Astrocyte (in vitro differentiated cells and primary cell): ENCODE data around the gene CCDC93. TPM values are rescaled to one million over a fixed set of nuclear protein-coding genes. Genes with fewer than 3 reads are reported as not detected.

Source experiments
- DNase-seq: peaks from one replicate; pipeline ENCODE4 v3.0.0-alpha.2; 2010; ENCODE audit warnings: low read depth
- FAIRE-seq: peaks from 2 replicates; lab custom pipeline; 2011; peaks lifted over from hg19 to GRCh38; lab: Jason Lieb, UNC
- H2AFZ ChIP-seq: 2 replicates; pipeline ENCODE4 v1.6.0; 2012; ENCODE audit warnings: low read depth, low read length, inconsistent platforms
- H3K27ac ChIP-seq: 2 replicates; pipeline ENCODE4 v1.5.1; 2011; ENCODE audit warnings: low read depth, low read length, inconsistent platforms
- H3K27me3 ChIP-seq: 2 replicates; pipeline ENCODE4 v1.6.0; 2011; ENCODE audit warnings: low read length, inconsistent platforms; ENCODE audit not compliant: insufficient read depth
- H3K36me3 ChIP-seq: 2 replicates; pipeline ENCODE4 v1.5.1; 2011; ENCODE audit warnings: low read length, inconsistent platforms; ENCODE audit not compliant: insufficient read depth
- H3K4me1 ChIP-seq: 2 replicates; pipeline ENCODE4 v1.5.1; 2011; ENCODE audit warnings: low read length, inconsistent platforms; ENCODE audit not compliant: insufficient read depth
- H3K4me2 ChIP-seq: 2 replicates; pipeline ENCODE4 v1.6.0; 2012; ENCODE audit warnings: low read length, inconsistent platforms
- H3K4me3 ChIP-seq: 2 replicates; pipeline ENCODE4 v1.5.1; 2011; ENCODE audit warnings: low read depth, mild to moderate bottlenecking, low read length, inconsistent platforms; ENCODE audit not compliant: insufficient read depth
- H3K79me2 ChIP-seq: 2 replicates; pipeline ENCODE4 v1.6.0; 2012; ENCODE audit warnings: mild to moderate bottlenecking, low read length, inconsistent platforms; ENCODE audit not compliant: insufficient read depth
- H3K9ac ChIP-seq: 2 replicates; pipeline ENCODE4 v1.6.0; 2012; ENCODE audit warnings: mild to moderate bottlenecking, low read length, inconsistent platforms
- H3K9me3 ChIP-seq: 2 replicates; pipeline ENCODE4 v1.5.1; 2012; ENCODE audit warnings: low read depth, mild to moderate bottlenecking, low read length, inconsistent platforms; ENCODE audit not compliant: insufficient read depth
- H4K20me1 ChIP-seq: 2 replicates; pipeline ENCODE4 v1.6.0; 2012; ENCODE audit warnings: low read length, inconsistent platforms; ENCODE audit not compliant: insufficient read depth
- H3K27ac Mint-ChIP-seq: one replicate; pipeline ENCODE4 v1.8.0; 2021; ENCODE audit warnings: mild to moderate bottlenecking, mixed read lengths; ENCODE audit not compliant: unreplicated experiment
- H3K27me3 Mint-ChIP-seq: one replicate; pipeline ENCODE4 v1.8.0; 2021; ENCODE audit warnings: low read depth, mixed read lengths; ENCODE audit not compliant: unreplicated experiment
- H3K36me3 Mint-ChIP-seq: one replicate; pipeline ENCODE4 v1.8.0; 2021; ENCODE audit warnings: low read depth, mixed read lengths; ENCODE audit not compliant: unreplicated experiment
- H3K4me1 Mint-ChIP-seq: one replicate; pipeline ENCODE4 v1.8.0; 2021; ENCODE audit warnings: low read depth, mixed read lengths; ENCODE audit not compliant: unreplicated experiment
- H3K4me3 Mint-ChIP-seq: one replicate; pipeline ENCODE4 v1.8.0; 2021; ENCODE audit warnings: mild to moderate bottlenecking, moderate library complexity, mixed read lengths; ENCODE audit not compliant: unreplicated experiment
- H3K9me3 Mint-ChIP-seq: one replicate; pipeline ENCODE4 v1.8.0; 2021; ENCODE audit warnings: mild to moderate bottlenecking, mixed read lengths; ENCODE audit not compliant: unreplicated experiment
- EZH2 ChIP-seq: IDR thresholded peaks from 2 replicates; pipeline ENCODE4 v1.6.1; 2012; ENCODE audit warnings: mild to moderate bottlenecking, low read length, inconsistent platforms; ENCODE audit not compliant: insufficient read depth
- total RNA-seq: library from RNA; stranded (reverse); gene quantifications from 2 replicates; pipeline ENCODE4 v1.2.1, GENCODE V29; 2021
- TF ChIP-seq, protein P1 (sequence below): IDR thresholded peaks from 2 replicates; pipeline ENCODE4 v1.5.1; 2011; ENCODE audit warnings: low read depth, mild to moderate bottlenecking, inconsistent platforms, low read length, moderate library complexity; ENCODE audit not compliant: insufficient read depth

Gene CCDC93
- total RNA-seq, 1 donor from 2014 or later: 29.1 TPM

- FAIRE-seq (no peak), DNase-seq (no peak)
- Mint-ChIP-seq H3K9me3 (peaks cover 2% of the 10 kb centered on the region), H3K27ac (no peak overlapping the region), H3K4me1 (peaks cover 18% of the 10 kb centered on the region), H3K36me3 (no peaks in the 10 kb centered on the region), H3K27me3 (peaks cover 26% of the 10 kb centered on the region), H3K4me3 (no peak overlapping the region)
- H4K20me1 ChIP-seq: no peaks in the 10 kb centered on the region
- no peaks in the 10 kb centered on the region for H3K9me3 ChIP-seq
- H3K27ac ChIP-seq: no peak overlapping the region
- H3K4me3 ChIP-seq: no peak overlapping the region
- no peak overlapping the region for H2AFZ ChIP-seq
- H3K36me3 ChIP-seq: no peaks in the 10 kb centered on the region
- no peaks in the 10 kb centered on the region for H3K79me2 ChIP-seq
- no peak for TF ChIP-seq EZH2
- TF ChIP-seq, protein P1, sequence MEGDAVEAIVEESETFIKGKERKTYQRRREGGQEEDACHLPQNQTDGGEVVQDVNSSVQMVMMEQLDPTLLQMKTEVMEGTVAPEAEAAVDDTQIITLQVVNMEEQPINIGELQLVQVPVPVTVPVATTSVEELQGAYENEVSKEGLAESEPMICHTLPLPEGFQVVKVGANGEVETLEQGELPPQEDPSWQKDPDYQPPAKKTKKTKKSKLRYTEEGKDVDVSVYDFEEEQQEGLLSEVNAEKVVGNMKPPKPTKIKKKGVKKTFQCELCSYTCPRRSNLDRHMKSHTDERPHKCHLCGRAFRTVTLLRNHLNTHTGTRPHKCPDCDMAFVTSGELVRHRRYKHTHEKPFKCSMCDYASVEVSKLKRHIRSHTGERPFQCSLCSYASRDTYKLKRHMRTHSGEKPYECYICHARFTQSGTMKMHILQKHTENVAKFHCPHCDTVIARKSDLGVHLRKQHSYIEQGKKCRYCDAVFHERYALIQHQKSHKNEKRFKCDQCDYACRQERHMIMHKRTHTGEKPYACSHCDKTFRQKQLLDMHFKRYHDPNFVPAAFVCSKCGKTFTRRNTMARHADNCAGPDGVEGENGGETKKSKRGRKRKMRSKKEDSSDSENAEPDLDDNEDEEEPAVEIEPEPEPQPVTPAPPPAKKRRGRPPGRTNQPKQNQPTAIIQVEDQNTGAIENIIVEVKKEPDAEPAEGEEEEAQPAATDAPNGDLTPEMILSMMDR: no peak
- H3K4me2 ChIP-seq: no peak overlapping the region
- peaks cover 6% of the 10 kb centered on the region for H3K4me1 ChIP-seq
- H3K27me3 ChIP-seq: peaks cover 14% of the 10 kb centered on the region
- H3K9ac ChIP-seq: no peak overlapping the region
Observed at GRCh38 chr2:118044103-118044716, 30.3 kb upstream of the CCDC93 start.

DNA sequence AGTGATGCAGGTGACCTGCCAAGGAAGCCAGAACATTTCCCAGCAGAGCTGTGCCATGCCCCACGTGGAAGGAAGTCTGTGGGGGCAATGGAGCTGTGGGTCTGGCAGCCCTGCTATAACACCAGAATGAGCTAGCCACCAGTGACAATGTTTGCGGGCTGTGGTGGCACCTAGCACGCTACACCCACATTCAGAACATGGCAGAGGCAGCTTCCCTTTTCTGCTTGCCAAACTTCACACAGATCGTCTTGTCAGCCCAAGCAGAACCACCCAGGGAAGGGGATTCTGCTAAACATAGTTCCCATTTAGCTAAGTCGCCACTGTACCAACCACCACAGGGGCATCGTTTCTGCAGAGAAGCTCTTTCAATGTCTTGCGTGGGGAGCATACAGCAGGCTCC lies 27.0 kb upstream of the CCDC93 start:
- Histone ChIP-seq H3K9me3 (no peaks in the 10 kb centered on the region), H3K4me3 (no peak overlapping the region), H3K9ac (no peak overlapping the region), H3K4me1 (no peaks in the 10 kb centered on the region), H3K4me2 (no peak overlapping the region), H3K36me3 (no peaks in the 10 kb centered on the region), H3K27me3 (peaks cover 19% of the 10 kb centered on the region), H4K20me1 (no peaks in the 10 kb centered on the region), H3K79me2 (no peaks in the 10 kb centered on the region), H3K27ac (no peak overlapping the region), H2AFZ (no peak overlapping the region)
- Mint-ChIP-seq H3K27me3 (peaks cover 34% of the 10 kb centered on the region), H3K4me3 (no peak overlapping the region), H3K9me3 (peaks cover 7% of the 10 kb centered on the region), H3K27ac (no peak overlapping the region), H3K36me3 (no peaks in the 10 kb centered on the region), H3K4me1 (no peaks in the 10 kb centered on the region)
- TF ChIP-seq, protein P1: no peak
- TF ChIP-seq EZH2: no peak
- FAIRE-seq (no peak), DNase-seq (no peak)
